Psoas muscle (tissue), 8 donors: ENCODE measurements around the gene TTC9C. TPM values are rescaled to one million over a fixed set of nuclear protein-coding genes. Genes with fewer than 3 reads are reported as not detected.

ENCODE experiments used
- ATAC-seq, 4 donors: fragments of 200-7000 bp; cut with Tn5 transposase; one replicate each; pipeline ENCODE4 v1.9.1; 2020; ENCODE audit warnings: moderate library complexity in 3 of 4, mild to moderate bottlenecking in 2 of 4
- DNase-seq, 2 donors: peaks; one replicate each; pipeline ENCODE4 v3.0.0-alpha.2; 2020
- H3K27ac ChIP-seq: fragments of 200-600 bp; one replicate; pipeline ENCODE4 v1.8.0; 2022
- H3K27me3 ChIP-seq, 3 donors: fragments of 200-600 bp in 1 of 3; one replicate each; pipeline versions ENCODE4 v1.6.1 to v1.8.0; 2013 to 2022; ENCODE audit warnings: low read length in 2 of 3, mild to moderate bottlenecking in 2 of 3, moderate library complexity in 1 of 3; ENCODE audit not compliant: insufficient read depth in 3 of 3
- H3K36me3 ChIP-seq, 2 donors: fragments of 200-600 bp in 1 of 2; one replicate each; pipeline versions ENCODE4 v1.6.1 to v1.8.0; 2013 to 2022; ENCODE audit warnings: low read depth in 1 of 2, mild to moderate bottlenecking in 1 of 2, moderate library complexity in 1 of 2; ENCODE audit not compliant: insufficient read depth in 1 of 2
- H3K4me1 ChIP-seq: fragments of 200-600 bp; one replicate; pipeline ENCODE4 v1.8.0; 2022
- H3K4me3 ChIP-seq: fragments of 200-600 bp; one replicate; pipeline ENCODE4 v1.8.0; 2022; ENCODE audit warnings: mild to moderate bottlenecking
- H3K9me3 ChIP-seq: fragments of 200-600 bp; one replicate; pipeline ENCODE4 v1.8.0; 2022
- CTCF ChIP-seq: fragments of 200-600 bp; IDR thresholded peaks from one replicate; pipeline ENCODE4 v1.8.0; 2022; ENCODE audit warnings: antibody characterized with exemption
- WGBS, 3 donors: extraction: QIAGEN DNeasy Blood & Tissue Kit; methylation state at CpG; one replicate each; pipeline versions ENCODE4 v1.1.6 to v1.1.7; 2013; 5-methylcytosine and 5-hydroxymethylcytosine counted together
- intact Hi-C, 2 donors: fragments of 100-400 bp; cut with DNase I; formaldehyde crosslinking; loops; one replicate each; pipeline versions ENCODE4 v1.11.0 to v1.14.2; 2022
- polyA plus RNA-seq, 3 donors: library from polyadenylated mRNA; stranded (reverse); fragments of 200-250 nt; gene quantifications; one replicate each; pipeline ENCODE4 v1.2.3, GENCODE V29; 2013
- total RNA-seq, 4 donors: library from RNA; stranded (reverse); fragmentation: NEBNext Ultra II Directional in 2 of 4; extraction: Animal tissue kit (Norgen Biotek cat#: 25700) in 2 of 4; gene quantifications; one replicate each; pipeline versions ENCODE4 v1.2.1 to v1.2.4, GENCODE V29; 2021 to 2023
- donor health status: healthy with polysubstance abuse.
- donor health status: DM: no; HTN: no; CAD: no; lungs with moderate emphysema.
- donor health status: Bipolar disorder and iron deficiency.
- donor health status: healthy.
- donor health status: DM: yes; HTN: yes; CAD: no.
- donor health status: DM: no; HTN: no; CAD: no.
- donor health status: DM: no; HTN: no; CAD: no.
- donor health status: DM: yes; HTN: yes; CAD: no.

Gene TTC9C
- total and polyA plus RNA-seq, 7 donors = 14.8 to 30.4 (median 19.6) TPM

GRCh38 chr11:62706850-62707247, 21.4 kb upstream of the TTC9C start:
- intact Hi-C loops = no loop called here
- H3K27me3 ChIP-seq = no peaks in the 10 kb centered on the region
- peaks cover 0 to 30% of the 10 kb centered on the region in 2 donors for H3K36me3 ChIP-seq
- H3K27ac ChIP-seq = peak overlapping the region; percentile 83
- H3K4me1 ChIP-seq = peaks cover 47% of the 10 kb centered on the region
- DNase-seq (no peak), ATAC-seq (no peak)
- WGBS, 3 donors = 75 to 86% (median 80%) methylated on average over 8 of the region's 8 CpGs
- H3K4me3 ChIP-seq = peak overlapping the region; percentile 85
- H3K9me3 ChIP-seq = no peaks in the 10 kb centered on the region
- no peak for TF ChIP-seq CTCF

- WGBS, 3 donors = 76 to 92% (median 82%) methylated on average over 8 to 10 of the region's 10 CpGs
- TF ChIP-seq CTCF = no peak
- H3K4me3 ChIP-seq = peak within 1 kb of the TSS; percentile 92
- ATAC-seq = no peak
- no peaks in the 10 kb centered on the region for H3K9me3 ChIP-seq
- no peaks in the 10 kb centered on the region for H3K27me3 ChIP-seq
- peaks cover 47% of the 10 kb centered on the region for H3K4me1 ChIP-seq
- no peak for DNase-seq
- H3K27ac ChIP-seq = peak within 1 kb of the TSS; percentile 99
- intact Hi-C loops = no loop called here
- H3K36me3 ChIP-seq = peaks cover 0 to 30% of the 10 kb centered on the region in 2 donors
Observed at GRCh38 chr11:62707277-62707861, 20.9 kb upstream of the TTC9C start, which contains the start of the genes BSCL2 and GNG3. Gene BSCL2 (minus strand): TSS chr11:62707424. CDS start chr11:62707195, 229 bp downstream. Gene GNG3 (plus strand): TSS chr11:62707676. CDS start chr11:62708296, 620 bp downstream.

GRCh38 chr11:62708392-62708791, 19.9 kb upstream of the TTC9C start:
- WGBS, 3 donors = 69 to 71% (median 71%) methylated on average over 5 of the region's 5 CpGs

GRCh38 chr11:62708793-62709192, 19.5 kb upstream of the TTC9C start:
- peak overlapping the region; percentile 92 for H3K4me3 ChIP-seq
- 1 to 8% (median 5%) methylated on average over 7 of the region's 7 CpGs for WGBS, 3 donors
- H3K36me3 ChIP-seq = peaks cover 0 to 40% of the 10 kb centered on the region in 2 donors
- no peak for TF ChIP-seq CTCF
- no peak for DNase-seq
- H3K27ac ChIP-seq = peak overlapping the region; percentile 99
- peaks cover 57% of the 10 kb centered on the region for H3K4me1 ChIP-seq
- ATAC-seq = peak in 1 of 4 donors; percentile 2
- intact Hi-C loops = no loop called here
- H3K9me3 ChIP-seq = no peaks in the 10 kb centered on the region
- H3K27me3 ChIP-seq = no peaks in the 10 kb centered on the region

More at GRCh38 chr11:62708392-62708791, 19.9 kb upstream of the TTC9C start:
- no peaks in the 10 kb centered on the region for H3K9me3 ChIP-seq
- ATAC-seq (no peak), DNase-seq (no peak)
- H3K4me1 ChIP-seq = peaks cover 53% of the 10 kb centered on the region
- H3K27me3 ChIP-seq = no peaks in the 10 kb centered on the region
- peak overlapping the region; percentile 99 for H3K27ac ChIP-seq
- TF ChIP-seq CTCF = no peak
- peak overlapping the region; percentile 92 for H3K4me3 ChIP-seq
- intact Hi-C loops = no loop called here
- peaks cover 0 to 36% of the 10 kb centered on the region in 2 donors for H3K36me3 ChIP-seq
